Tibial nerve (tissue), 4 donors: Measurements from ENCODE around the gene MPPE1. TPM values are rescaled to one million over a fixed set of nuclear protein-coding genes. Genes with fewer than 3 reads are reported as not detected.
A peak's percentile ranks its signal among the peaks of the same experiment; 100 is the strongest.

Experiments used
- DNase-seq, 2 donors: peaks; one replicate each; pipeline ENCODE4 v3.0.0-alpha.2; 2019; ENCODE audit warnings: low spot score in 2 of 2
- H3K27ac ChIP-seq, 4 donors: fragments of 200-600 bp; sonication (generic) in 3 of 4; one replicate each; pipeline ENCODE4 v1.5.1; 2017 to 2019; ENCODE audit warnings: mild to moderate bottlenecking in 1 of 4
- H3K27me3 ChIP-seq, 2 donors: fragments of 200-600 bp; sonication (generic) in 1 of 2; one replicate each; pipeline versions ENCODE4 v1.5.1 to v1.6.0; 2017 to 2019
- H3K36me3 ChIP-seq, 3 donors: fragments of 200-600 bp; sonication (generic); one replicate each; pipeline ENCODE4 v1.5.1; 2018 to 2019
- H3K4me1 ChIP-seq, 4 donors: fragments of 200-600 bp; sonication (generic) in 3 of 4; one replicate each; pipeline ENCODE4 v1.5.1; 2017 to 2019
- H3K4me3 ChIP-seq, 4 donors: fragments of 200-600 bp; sonication (generic) in 3 of 4; one replicate each; pipeline ENCODE4 v1.5.1; 2017 to 2019; ENCODE audit warnings: mild to moderate bottlenecking in 1 of 4, moderate library complexity in 1 of 4
- H3K9me3 ChIP-seq, 4 donors: fragments of 200-600 bp; sonication (generic) in 3 of 4; one replicate each; pipeline ENCODE4 v1.5.1; 2017 to 2019
- EP300 ChIP-seq, 2 donors: sonication (generic); formaldehyde crosslinking; IDR thresholded peaks; one replicate each; pipeline ENCODE4 v1.6.1; 2017; ENCODE audit warnings: antibody characterized with exemption in 2 of 2, mild to moderate bottlenecking in 1 of 2
- POLR2A ChIP-seq, 2 donors: fragments of 450-650 bp; IDR thresholded peaks; one replicate each; pipeline ENCODE4 v1.6.1; 2017; ENCODE audit warnings: antibody characterized with exemption in 2 of 2, mild to moderate bottlenecking in 2 of 2, moderate library complexity in 2 of 2
- WGBS, 2 donors: methylation state at CpG; one replicate each; pipeline ENCODE4 v1.1.5; 2018; 5-methylcytosine and 5-hydroxymethylcytosine counted together
- total RNA-seq, 4 donors: library from RNA; depleted of rRNA; stranded (reverse); fragments of >200 nt; gene quantifications; one replicate each; pipeline ENCODE4 v1.1.0, GENCODE V29; 2016
- TF ChIP-seq, protein P1 (sequence below), 5 experiments: fragments of 200-600 bp in 3 of 5; fragments of 450-650 bp in 2 of 5; sonication (generic) in 3 of 5; IDR thresholded peaks; one replicate each; pipeline ENCODE4 v1.5.1; 2016 to 2019; ENCODE audit warnings: antibody characterized with exemption in 5 of 5, mild to moderate bottlenecking in 3 of 5, moderate library complexity in 2 of 5

MPPE1 gene, protein sequence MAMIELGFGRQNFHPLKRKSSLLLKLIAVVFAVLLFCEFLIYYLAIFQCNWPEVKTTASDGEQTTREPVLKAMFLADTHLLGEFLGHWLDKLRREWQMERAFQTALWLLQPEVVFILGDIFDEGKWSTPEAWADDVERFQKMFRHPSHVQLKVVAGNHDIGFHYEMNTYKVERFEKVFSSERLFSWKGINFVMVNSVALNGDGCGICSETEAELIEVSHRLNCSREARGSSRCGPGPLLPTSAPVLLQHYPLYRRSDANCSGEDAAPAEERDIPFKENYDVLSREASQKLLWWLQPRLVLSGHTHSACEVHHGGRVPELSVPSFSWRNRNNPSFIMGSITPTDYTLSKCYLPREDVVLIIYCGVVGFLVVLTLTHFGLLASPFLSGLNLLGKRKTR
- 10 to 100 TPM; 13.3 to 33.2 (median 27.7) TPM for total RNA-seq

DNA sequence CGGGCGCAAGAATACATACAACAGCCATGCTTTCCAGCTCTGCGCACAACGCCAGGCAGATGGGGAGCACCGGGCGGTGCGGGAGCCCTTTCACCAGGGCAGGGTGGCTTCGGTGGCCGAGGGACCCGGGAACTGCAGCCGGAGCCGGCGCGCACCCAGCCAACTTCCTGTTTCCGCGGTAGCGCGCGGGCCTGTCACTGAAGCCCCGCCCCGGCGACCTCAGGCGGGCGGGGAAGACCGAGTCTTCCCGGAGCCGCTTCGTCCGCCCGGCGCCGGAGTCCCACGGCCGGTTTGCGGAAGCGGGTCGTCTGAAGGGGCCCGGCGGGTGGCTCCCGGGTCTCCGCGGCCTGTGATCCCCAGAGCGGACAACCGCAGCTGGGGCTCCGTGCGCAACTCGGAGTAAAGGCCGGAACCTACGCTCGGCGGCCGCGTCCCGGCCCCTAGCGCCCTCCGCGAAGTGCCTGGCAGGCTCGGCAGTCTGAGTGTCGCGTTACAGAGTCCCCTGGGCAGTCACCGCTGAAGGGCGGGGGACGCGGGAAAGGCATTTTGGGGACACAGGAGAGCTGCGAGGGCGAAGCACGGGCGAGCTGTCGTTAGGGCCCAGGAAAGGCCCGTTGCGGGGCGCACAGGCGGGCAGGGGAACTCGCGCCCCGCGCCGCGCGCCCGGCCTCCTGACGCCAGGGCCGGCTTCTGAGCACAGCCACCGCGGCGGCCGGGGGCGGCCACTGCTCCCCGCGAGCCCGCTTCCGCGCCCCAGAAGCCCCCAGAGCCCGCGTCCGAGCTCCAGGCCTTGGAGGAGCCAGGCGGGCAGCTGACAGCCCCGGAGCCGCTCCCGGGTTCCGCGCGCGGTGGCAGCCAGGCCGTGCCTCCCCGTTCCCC lies at the start of gene MPPE1:
Gene MPPE1 (minus strand): TSS at position 136 of the 879 bp plus-strand sequence. CDS start 11,053 bp downstream, outside the sequence.
- H3K4me3 ChIP-seq, result peak within 1 kb of the TSS; percentile 86 to 94 (median 94)
- H3K9me3 ChIP-seq, result no peaks in the 10 kb centered on the region
- H3K27me3 ChIP-seq, result no peaks in the 10 kb centered on the region
- peaks cover 4 to 23% (median 13%) of the 10 kb centered on the region in 4 donors for H3K4me1 ChIP-seq
- H3K36me3 ChIP-seq, result peaks cover 0 to 18% (median 0%) of the 10 kb centered on the region in 3 donors
- DNase-seq, result peak; percentile 78
- TF ChIP-seq, protein P1, sequence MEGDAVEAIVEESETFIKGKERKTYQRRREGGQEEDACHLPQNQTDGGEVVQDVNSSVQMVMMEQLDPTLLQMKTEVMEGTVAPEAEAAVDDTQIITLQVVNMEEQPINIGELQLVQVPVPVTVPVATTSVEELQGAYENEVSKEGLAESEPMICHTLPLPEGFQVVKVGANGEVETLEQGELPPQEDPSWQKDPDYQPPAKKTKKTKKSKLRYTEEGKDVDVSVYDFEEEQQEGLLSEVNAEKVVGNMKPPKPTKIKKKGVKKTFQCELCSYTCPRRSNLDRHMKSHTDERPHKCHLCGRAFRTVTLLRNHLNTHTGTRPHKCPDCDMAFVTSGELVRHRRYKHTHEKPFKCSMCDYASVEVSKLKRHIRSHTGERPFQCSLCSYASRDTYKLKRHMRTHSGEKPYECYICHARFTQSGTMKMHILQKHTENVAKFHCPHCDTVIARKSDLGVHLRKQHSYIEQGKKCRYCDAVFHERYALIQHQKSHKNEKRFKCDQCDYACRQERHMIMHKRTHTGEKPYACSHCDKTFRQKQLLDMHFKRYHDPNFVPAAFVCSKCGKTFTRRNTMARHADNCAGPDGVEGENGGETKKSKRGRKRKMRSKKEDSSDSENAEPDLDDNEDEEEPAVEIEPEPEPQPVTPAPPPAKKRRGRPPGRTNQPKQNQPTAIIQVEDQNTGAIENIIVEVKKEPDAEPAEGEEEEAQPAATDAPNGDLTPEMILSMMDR (IDR thresholded peaks at IDR 0.05), result peak in 2 of 5 experiments; percentile 23 to 31
- TF ChIP-seq EP300 (IDR thresholded peaks at IDR 0.05) (peak in 1 of 2 donors; percentile 96), POLR2A (IDR thresholded peaks at IDR 0.05) (peak; percentile 72 to 92)
- H3K27ac ChIP-seq, result peak within 1 kb of the TSS; percentile 95 to 100 (median 98)
- WGBS, 2 donors, result 0 to 1% methylated on average over 32 to 66 of the region's 106 CpGs

DNA sequence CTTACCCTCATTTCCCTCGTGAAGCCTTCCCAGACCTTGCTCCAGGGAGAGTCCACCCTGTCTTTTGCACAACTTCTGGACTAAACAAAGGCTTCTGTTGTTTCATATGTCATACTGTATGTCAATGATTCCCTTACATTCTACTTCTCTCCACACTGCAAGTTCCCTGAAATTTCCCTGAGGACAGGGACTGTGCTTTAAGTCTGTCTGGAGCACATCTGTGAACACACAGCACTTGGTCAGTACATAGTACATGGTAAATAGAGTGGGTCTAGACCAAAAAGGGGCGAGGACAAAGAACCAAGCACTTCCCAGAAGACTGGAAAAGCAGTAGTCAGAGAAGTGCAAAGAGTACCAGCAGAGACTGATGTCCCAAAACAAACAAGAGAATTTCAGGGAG lies 49.5 kb upstream of the MPPE1 start:
- no peak for DNase-seq
- Histone ChIP-seq H3K27me3 (no peaks in the 10 kb centered on the region), H3K4me1 (peaks cover 0 to 13% (median 5%) of the 10 kb centered on the region in 4 donors), H3K36me3 (no peaks in the 10 kb centered on the region), H3K4me3 (no peak overlapping the region), H3K9me3 (peaks cover 0 to 11% (median 0%) of the 10 kb centered on the region in 4 donors), H3K27ac (peak overlapping the region in 1 of 4 donors; percentile 88)
- WGBS, 2 donors, result 50 to 57% methylated on average over 2 of the region's 2 CpGs
- TF ChIP-seq POLR2A (IDR thresholded peaks at IDR 0.05), result no peak
- TF ChIP-seq, protein P1 (IDR thresholded peaks at IDR 0.05), result no peak
- TF ChIP-seq EP300 (IDR thresholded peaks at IDR 0.05), result no peak

DNA sequence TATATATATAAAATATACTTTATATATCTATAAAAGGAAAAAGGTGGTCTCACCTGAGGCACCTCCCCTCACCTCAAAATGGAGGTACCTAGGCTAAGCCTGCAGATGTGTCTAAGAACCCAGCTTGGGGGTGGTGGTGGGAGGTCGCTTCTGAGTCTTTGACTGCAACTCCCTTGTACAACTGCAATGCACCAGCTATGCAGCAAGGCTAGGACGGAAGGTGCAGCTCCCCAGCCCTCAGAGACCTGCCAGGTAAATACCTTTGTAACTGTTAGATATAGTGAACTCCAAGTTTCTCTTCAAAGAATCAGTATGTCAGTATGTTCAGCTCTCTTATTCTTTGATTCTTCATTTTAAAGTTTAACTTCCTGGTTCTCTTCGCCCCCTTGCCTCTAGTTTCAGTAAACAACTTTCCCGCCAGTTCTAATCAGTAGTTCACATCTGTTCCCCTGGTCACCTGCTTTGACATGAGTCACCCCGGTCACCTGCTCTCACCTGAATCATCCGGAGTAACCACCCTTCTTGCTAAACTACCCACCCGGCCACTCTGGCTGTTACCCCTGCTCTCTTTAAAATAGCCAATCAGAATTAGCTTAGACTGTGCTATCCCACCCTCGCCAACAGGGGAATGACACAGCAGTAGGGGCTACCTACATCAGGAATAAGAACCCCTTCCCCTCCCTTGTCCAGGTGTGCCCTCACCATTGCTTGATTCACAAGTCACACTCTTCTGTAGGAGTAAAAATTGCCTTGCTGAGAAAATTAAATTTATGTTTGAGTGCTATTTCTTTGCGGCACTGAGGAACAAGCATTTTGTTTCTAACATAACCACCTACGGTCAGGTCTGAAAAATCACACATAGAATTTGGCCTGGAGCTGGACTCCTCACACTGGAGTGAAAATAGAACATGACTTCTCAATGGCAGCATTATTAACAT lies 48.5 kb upstream of the MPPE1 start:
- Histone ChIP-seq H3K4me1 (peaks cover 0 to 9% (median 2%) of the 10 kb centered on the region in 4 donors), H3K27ac (peak overlapping the region in 2 of 4 donors; percentile 69 to 88), H3K36me3 (no peaks in the 10 kb centered on the region), H3K27me3 (no peaks in the 10 kb centered on the region), H3K9me3 (peaks cover 0 to 11% (median 0%) of the 10 kb centered on the region in 4 donors), H3K4me3 (no peak overlapping the region)
- DNase-seq, result no peak
- WGBS, 2 donors, result 88 to 93% methylated on average over 10 of the region's 10 CpGs
- no peak for TF ChIP-seq EP300 (IDR thresholded peaks at IDR 0.05)
- TF ChIP-seq, protein P1 (IDR thresholded peaks at IDR 0.05), result no peak
- no peak for TF ChIP-seq POLR2A (IDR thresholded peaks at IDR 0.05)

DNA sequence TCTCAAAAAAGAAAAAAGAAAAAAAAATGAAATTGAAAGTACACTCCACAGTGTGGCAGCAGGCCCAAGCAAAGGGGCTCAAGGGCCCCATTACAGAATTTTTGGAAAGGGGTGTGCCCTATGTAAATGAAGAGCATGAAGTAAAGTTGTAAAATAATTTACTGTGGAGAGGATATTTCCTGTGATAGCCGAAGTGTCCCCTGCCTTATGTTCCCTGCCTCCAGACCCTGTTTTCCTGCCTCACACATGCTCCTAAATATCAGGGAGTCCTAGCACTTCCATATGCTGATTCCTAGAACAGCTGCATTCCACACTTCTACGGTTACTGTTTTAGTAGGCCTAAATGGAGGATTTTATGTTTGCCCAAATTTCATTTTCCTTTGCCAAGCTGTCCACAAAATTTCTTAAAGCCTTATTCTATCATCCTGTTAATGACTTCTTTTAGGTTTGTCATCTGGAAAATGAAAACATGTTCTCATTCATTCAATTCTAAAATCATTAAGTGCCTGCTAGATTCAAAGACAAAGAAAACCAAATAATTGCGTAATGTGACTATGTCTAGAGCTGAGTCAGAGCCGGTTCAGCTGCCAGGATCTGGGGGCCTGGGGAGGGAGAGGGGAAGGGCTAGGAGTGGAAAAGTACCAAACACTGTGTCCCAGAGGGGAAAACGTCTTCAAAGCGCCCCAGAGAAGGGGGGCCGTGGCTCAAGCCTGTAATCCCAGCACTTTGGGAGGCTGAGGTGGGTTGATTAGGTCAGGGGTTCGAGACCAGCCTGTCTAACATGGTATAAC lies 47.3 kb upstream of the MPPE1 start:
- TF ChIP-seq, protein P1 (IDR thresholded peaks at IDR 0.05), result no peak
- TF ChIP-seq EP300 (IDR thresholded peaks at IDR 0.05) (peak; percentile 28 to 62), POLR2A (IDR thresholded peaks at IDR 0.05) (no peak)
- H3K4me3 ChIP-seq, result no peak overlapping the region
- peak in 1 of 2 donors; percentile 23 for DNase-seq
- H3K4me1 ChIP-seq, result peaks cover 0 to 9% (median 2%) of the 10 kb centered on the region in 4 donors
- 30 to 36% methylated on average over 8 of the region's 8 CpGs for WGBS, 2 donors
- no peaks in the 10 kb centered on the region for H3K27me3 ChIP-seq
- H3K36me3 ChIP-seq, result no peaks in the 10 kb centered on the region
- peak overlapping the region; percentile 17 to 88 (median 47) for H3K27ac ChIP-seq
- peaks cover 0 to 11% (median 0%) of the 10 kb centered on the region in 4 donors for H3K9me3 ChIP-seq
